ENCODE results near the gene GBA3.

DNA sequence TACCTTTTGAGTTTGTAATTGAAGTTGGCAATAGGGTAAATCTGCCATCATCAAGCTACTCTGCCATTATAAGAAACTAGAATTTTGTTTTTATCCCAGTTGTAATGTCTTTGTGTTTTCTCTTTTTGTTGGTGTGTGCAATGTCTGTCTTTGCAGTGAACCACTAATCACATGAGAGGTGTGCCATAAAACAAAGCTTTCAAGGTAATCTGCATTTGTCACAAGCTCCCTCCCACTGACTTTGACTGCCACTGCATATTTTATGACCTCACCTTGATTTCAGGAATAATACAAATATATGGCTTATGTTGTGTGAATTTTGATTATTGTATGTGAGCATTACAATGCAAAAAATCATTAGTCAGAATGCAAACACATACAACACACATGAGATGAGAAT, 9.0 kb upstream of the GBA3 start:
- TF ChIP-seq, protein P1, sequence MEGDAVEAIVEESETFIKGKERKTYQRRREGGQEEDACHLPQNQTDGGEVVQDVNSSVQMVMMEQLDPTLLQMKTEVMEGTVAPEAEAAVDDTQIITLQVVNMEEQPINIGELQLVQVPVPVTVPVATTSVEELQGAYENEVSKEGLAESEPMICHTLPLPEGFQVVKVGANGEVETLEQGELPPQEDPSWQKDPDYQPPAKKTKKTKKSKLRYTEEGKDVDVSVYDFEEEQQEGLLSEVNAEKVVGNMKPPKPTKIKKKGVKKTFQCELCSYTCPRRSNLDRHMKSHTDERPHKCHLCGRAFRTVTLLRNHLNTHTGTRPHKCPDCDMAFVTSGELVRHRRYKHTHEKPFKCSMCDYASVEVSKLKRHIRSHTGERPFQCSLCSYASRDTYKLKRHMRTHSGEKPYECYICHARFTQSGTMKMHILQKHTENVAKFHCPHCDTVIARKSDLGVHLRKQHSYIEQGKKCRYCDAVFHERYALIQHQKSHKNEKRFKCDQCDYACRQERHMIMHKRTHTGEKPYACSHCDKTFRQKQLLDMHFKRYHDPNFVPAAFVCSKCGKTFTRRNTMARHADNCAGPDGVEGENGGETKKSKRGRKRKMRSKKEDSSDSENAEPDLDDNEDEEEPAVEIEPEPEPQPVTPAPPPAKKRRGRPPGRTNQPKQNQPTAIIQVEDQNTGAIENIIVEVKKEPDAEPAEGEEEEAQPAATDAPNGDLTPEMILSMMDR (IDR thresholded peaks at IDR 0.05): no peak
- TF ChIP-seq POLR2AphosphoS5 (IDR thresholded peaks at IDR 0.05): no peak
